ENCODE results near the gene CUX1.

DNA sequence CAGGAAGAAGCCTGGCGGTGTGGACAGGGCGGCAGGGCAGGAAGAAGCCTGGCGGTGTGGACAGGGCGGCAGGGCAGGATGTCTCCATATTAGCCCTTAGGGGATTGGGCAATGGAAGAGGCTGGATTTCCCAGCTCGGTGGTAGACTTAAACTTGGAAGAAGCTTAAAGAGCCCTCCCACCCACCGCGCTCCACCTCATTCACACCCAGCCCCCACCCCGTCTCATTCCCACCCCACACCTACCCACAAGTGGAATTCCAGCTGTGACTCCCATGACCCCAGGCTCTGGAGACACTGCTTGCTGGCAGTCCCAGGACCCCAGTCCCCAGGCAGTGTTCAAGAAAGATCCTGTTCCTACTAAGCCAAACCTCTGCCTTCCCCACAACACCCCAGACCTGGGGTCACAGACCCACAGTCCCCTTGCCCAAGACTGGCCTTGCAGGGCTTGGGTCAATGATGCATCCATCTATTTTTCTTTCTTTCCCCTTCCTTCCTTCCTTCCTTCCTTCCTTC lies 504.8 kb downstream of the CUX1 start:
- TF ChIP-seq EP300 (IDR thresholded peaks at IDR 0.05) (no peak), POLR2A (IDR thresholded peaks at IDR 0.05) (no peak)

All from ovary (tissue), 1 donor.